ENCODE results near the gene PLCB4.

- TF ChIP-seq ZNF560 (tag by site-specific recombination; IDR thresholded peaks at IDR 0.05; ENCODE audit: borderline replicate concordance) (no peak), CTCF (tag by site-specific recombination; IDR thresholded peaks at IDR 0.05) (peak; percentile 44; the same call in 1 of the 2 replicates), ZNF654 (tag by site-specific recombination; IDR thresholded peaks at IDR 0.05; ENCODE audit: low read depth) (peak; percentile 76), ZNF677 (tag by site-specific recombination; IDR thresholded peaks at IDR 0.05) (no peak), ZBTB21 (tag by site-specific recombination; IDR thresholded peaks at IDR 0.05) (no peak), PBX3 (CRISPR knock-in tag; IDR thresholded peaks at IDR 0.05) (no peak), ZNF558 (tag by site-specific recombination; IDR thresholded peaks at IDR 0.05) (no peak), ZNF133 (tag by site-specific recombination; IDR thresholded peaks at IDR 0.05) (no peak)
Measured at GRCh38 chr20:9392892-9393857, 324.3 kb downstream of the PLCB4 start.

Data from HEK293 (cell line).